ENCODE measurements around the gene SDHA. TPM values are rescaled to one million over a fixed set of nuclear protein-coding genes. Genes with fewer than 3 reads are reported as not detected.
"Not testable (repeated sequence)": the region's sequence is repeated elsewhere in the genome, so short reads cannot be mapped to it uniquely, and the experiment has no call there.

Gene SDHA
- total RNA-seq, 2 experiments from 2014 or later, result 144 to 150 TPM

DNA sequence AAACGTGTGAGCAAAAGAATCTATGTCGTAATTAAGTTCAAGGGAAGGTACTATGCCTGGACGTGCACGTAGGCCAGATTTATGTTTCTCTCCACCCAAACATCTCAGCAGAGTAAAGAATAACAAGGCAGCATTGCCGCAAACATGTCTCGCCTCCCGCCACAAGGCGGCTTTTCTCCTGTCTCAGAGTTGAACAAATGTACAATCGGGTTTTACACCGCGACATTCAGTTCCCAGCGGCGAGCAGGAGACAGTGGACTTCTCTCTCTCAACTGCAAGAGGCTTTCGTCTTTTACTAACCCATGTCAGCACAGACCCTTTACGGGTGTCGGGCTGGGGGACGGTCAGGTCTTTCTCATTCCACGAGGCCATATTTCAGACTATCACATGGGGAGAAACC, 21.1 kb upstream of the SDHA start:
- H3K27me3 Mint-ChIP-seq; H3K36me3 Mint-ChIP-seq (ENCODE audit: low read depth); H3K9me3 Mint-ChIP-seq; H3K4me3 Mint-ChIP-seq; H3K4me1 Mint-ChIP-seq; H3K27ac Mint-ChIP-seq; DNase-seq; CTCF ChIA-PET; POLR2A ChIA-PET: not testable (repeated sequence)

GRCh38 chr5:197892-198489, 20.1 kb upstream of the SDHA start:
- ChIA-PET POLR2A (no interaction called here), CTCF (no interaction called here)
- H3K27ac Mint-ChIP-seq, result no peak overlapping the region
- no peaks in the 10 kb centered on the region for H3K27me3 Mint-ChIP-seq
- H3K9me3 Mint-ChIP-seq, result no peaks in the 10 kb centered on the region
- peaks cover 3% of the 10 kb centered on the region for H3K36me3 Mint-ChIP-seq (ENCODE audit: low read depth)
- no peak for DNase-seq
- no peaks in the 10 kb centered on the region for H3K4me1 Mint-ChIP-seq
- H3K4me3 Mint-ChIP-seq, result no peak overlapping the region

DNA sequence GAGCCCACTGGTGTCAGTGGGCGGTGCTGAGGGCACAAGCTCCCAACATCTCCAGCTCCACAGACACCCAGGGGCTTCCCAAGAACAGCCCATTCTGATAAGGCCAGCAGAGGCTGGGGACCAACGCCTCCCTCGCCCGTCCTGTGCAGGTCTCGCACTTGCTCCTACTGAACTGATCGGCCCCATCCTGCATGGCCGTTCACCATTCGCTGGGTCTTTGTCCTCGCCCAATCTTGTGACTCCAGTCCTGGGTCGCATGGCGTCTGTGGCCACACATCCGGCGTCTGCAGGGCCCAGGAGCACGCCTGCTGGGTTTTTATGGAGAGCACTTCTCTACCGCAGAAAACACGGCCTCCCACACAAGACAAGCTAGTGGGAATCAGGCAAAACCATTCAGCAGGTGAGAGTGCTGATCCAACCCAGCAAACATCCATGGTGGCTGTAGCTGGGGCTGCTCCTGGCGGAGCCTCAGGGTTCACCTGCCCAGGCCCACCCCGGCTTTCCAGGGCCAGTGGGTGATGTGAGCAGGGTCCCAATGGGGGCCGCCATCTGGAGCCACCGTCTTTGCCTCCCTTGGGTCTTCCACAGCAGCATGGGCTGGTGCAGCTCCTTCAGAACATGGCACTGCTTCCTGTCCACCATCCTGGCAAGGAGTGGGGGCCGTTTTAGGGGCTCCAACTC, 19.5 kb upstream of the SDHA start:
- Mint-ChIP-seq H3K4me1 (no peaks in the 10 kb centered on the region), H3K36me3 (ENCODE audit: low read depth) (peaks cover 3% of the 10 kb centered on the region), H3K4me3 (no peak overlapping the region), H3K27ac (no peak overlapping the region), H3K27me3 (no peaks in the 10 kb centered on the region), H3K9me3 (no peaks in the 10 kb centered on the region)
- DNase-seq, result no peak
- POLR2A ChIA-PET, result no interaction called here
- CTCF ChIA-PET, result no interaction called here

- H3K27ac Mint-ChIP-seq, result no peak overlapping the region
- ChIA-PET CTCF (interaction anchor here (1.0 kb wide), 1 partner anchor 11 kb away, joined by 4 read pairs; no protein-coding TSS in a partner anchor), POLR2A (no interaction called here)
- DNase-seq, result no peak
- H3K4me3 Mint-ChIP-seq, result no peak overlapping the region
- no peaks in the 10 kb centered on the region for H3K4me1 Mint-ChIP-seq
- peaks cover 4% of the 10 kb centered on the region for H3K36me3 Mint-ChIP-seq (ENCODE audit: low read depth)
- H3K9me3 Mint-ChIP-seq, result no peaks in the 10 kb centered on the region
- no peaks in the 10 kb centered on the region for H3K27me3 Mint-ChIP-seq
Measured at GRCh38 chr5:199197-199949, 18.7 kb upstream of the SDHA start.

DNA sequence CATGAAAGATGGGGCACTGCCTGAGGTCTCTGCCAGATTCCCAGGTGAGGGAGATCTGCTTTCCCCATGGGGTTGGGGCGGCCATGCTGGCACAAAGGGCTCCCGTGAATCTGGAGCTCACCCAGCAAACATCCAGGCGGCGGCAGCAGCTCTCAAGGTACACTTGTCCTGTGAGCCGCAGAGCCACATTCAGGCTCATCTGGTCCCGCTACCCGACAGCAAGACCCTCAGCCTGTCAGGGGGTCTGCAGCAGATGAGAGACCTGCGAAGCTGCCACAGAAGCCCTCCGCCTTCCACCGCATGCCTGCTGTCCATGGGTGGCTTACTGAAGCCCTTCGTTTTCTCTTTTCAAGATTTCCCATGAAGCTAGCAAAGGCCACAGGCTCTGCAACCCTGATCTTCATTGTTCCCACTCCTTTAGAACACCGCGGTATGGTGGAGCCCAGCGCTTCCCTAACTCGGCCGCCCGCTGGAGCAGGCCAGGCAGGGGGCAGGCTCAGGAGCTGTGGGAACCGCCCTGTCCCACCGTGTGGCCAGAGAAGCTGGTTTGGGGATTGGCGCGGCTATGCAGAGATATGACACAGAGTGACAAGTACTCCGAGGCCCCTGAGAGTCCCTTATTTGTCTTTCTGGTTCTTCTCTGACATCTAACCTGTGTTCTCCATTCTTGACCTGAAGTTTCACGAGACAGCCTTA, 18.0 kb upstream of the SDHA start:
- H3K4me3 Mint-ChIP-seq, result no peak overlapping the region
- no peaks in the 10 kb centered on the region for H3K4me1 Mint-ChIP-seq
- H3K36me3 Mint-ChIP-seq (ENCODE audit: low read depth), result peaks cover 10% of the 10 kb centered on the region
- H3K9me3 Mint-ChIP-seq, result no peaks in the 10 kb centered on the region
- ChIA-PET CTCF (interaction anchor here (1.0 kb wide), 1 partner anchor 12 kb away, joined by 4 read pairs; no protein-coding TSS in a partner anchor), POLR2A (no interaction called here)
- DNase-seq, result no peak
- H3K27me3 Mint-ChIP-seq, result no peaks in the 10 kb centered on the region
- H3K27ac Mint-ChIP-seq, result no peak overlapping the region

DNA sequence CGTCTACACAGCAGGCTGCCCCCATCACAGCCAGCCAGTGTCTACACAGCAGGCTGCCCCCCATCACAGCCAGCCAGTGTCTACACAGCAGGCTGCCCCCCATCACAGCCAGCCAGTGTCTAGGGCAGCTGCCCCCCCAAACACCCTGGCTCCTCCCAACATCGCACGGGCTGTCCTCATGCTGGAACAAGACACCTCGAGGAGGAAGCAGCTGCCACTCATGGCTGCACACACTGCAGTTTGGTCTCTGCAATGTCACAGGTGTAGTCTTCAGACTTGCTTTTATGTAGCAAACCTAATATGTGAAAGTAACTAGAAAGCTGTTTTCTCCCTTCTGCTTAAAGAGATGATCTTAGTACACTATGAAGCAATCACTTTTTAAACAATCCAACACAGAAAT, 17.1 kb upstream of the SDHA start:
- Mint-ChIP-seq H3K4me3 (no peak overlapping the region), H3K4me1 (no peaks in the 10 kb centered on the region), H3K9me3 (no peaks in the 10 kb centered on the region), H3K27ac (no peak overlapping the region), H3K36me3 (ENCODE audit: low read depth) (peaks cover 18% of the 10 kb centered on the region), H3K27me3 (no peaks in the 10 kb centered on the region)
- CTCF ChIA-PET, result interaction anchor here (0.5 kb wide), 1 partner anchor 258 kb away, joined by 4 read pairs; no protein-coding TSS in a partner anchor
- POLR2A ChIA-PET, result no interaction called here
- DNase-seq, result no peak

DNA sequence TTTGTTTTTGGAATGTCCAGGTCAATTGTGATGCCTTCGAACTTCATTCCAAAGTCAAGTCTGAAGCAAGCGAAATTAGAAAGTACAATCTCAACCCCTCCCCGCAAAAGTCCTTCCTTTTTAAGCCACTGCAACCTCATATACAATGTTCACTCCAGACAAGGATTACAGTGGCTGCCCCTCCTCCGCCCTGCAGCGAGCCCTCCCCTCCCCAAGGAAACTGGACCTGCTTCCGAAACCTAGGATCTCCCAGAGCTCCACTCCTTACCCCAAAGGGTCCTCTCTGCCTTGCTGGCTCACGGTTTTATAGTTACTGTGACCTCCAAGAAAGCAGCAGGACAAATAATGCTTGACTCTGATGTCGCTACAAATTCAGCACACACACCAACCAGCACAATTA, 16.4 kb upstream of the SDHA start:
- Mint-ChIP-seq H3K4me1 (no peaks in the 10 kb centered on the region), H3K4me3 (no peak overlapping the region), H3K27ac (no peak overlapping the region), H3K36me3 (ENCODE audit: low read depth) (peaks cover 18% of the 10 kb centered on the region), H3K27me3 (no peaks in the 10 kb centered on the region), H3K9me3 (no peaks in the 10 kb centered on the region)
- ChIA-PET POLR2A (no interaction called here), CTCF (no interaction called here)
- DNase-seq, result no peak

GRCh38 chr5:203246-203930, 14.7 kb upstream of the SDHA start:
- no peak for DNase-seq
- CTCF ChIA-PET, result no interaction called here
- Mint-ChIP-seq H3K27ac (no peak overlapping the region), H3K4me1 (no peaks in the 10 kb centered on the region), H3K27me3 (no peaks in the 10 kb centered on the region), H3K4me3 (no peak overlapping the region), H3K36me3 (ENCODE audit: low read depth) (peaks cover 24% of the 10 kb centered on the region), H3K9me3 (no peaks in the 10 kb centered on the region)
- POLR2A ChIA-PET, result no interaction called here

DNA sequence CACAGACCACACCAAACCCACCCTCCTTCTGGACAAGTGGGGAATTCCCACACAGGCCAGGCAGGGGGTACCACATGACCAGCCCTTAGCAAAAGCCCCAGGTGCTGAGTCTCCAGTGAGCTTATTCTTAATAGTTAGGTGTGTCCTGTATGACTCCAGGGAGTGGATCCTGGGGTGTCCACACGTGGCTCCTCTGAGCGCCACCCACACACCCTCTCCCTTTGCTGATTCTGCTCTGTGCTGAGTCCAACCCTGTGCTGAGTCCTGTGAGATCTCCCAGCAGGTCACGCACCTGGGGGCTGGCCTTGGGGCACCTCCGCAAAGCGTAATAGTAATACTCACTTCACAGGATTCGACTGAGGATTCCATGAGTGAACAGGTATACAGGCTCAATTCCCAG, 14.1 kb upstream of the SDHA start:
- CTCF ChIA-PET, result no interaction called here
- Mint-ChIP-seq H3K9me3 (no peaks in the 10 kb centered on the region), H3K27me3 (no peaks in the 10 kb centered on the region), H3K36me3 (ENCODE audit: low read depth) (peaks cover 24% of the 10 kb centered on the region), H3K4me3 (no peak overlapping the region), H3K4me1 (no peaks in the 10 kb centered on the region), H3K27ac (no peak overlapping the region)
- DNase-seq, result no peak
- POLR2A ChIA-PET, result no interaction called here

DNA sequence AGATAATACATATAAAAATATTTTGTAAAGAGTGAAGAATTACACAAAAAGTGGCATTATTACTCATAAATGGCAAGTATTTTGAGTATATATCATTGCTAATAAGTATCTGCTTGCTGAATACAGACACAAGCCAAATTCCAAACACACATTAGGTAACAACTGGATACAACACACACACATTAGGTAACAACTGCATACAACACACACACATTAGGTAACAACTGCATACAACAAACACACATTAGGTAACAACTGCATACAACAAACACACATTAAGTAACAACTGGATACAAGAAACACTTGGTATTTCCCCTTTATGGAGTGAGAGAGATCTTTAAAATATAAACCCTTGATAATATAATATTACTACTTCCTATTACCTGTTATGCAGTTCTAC, 13.7 kb upstream of the SDHA start:
- H3K4me1 Mint-ChIP-seq, result no peaks in the 10 kb centered on the region
- ChIA-PET POLR2A (no interaction called here), CTCF (no interaction called here)
- H3K27ac Mint-ChIP-seq, result no peak overlapping the region
- H3K4me3 Mint-ChIP-seq, result no peak overlapping the region
- no peak for DNase-seq
- H3K27me3 Mint-ChIP-seq, result no peaks in the 10 kb centered on the region
- H3K36me3 Mint-ChIP-seq (ENCODE audit: low read depth), result peaks cover 24% of the 10 kb centered on the region
- H3K9me3 Mint-ChIP-seq, result no peaks in the 10 kb centered on the region

- ChIA-PET POLR2A (no interaction called here), CTCF (no interaction called here)
- no peaks in the 10 kb centered on the region for H3K9me3 Mint-ChIP-seq
- no peak for DNase-seq
- H3K4me1 Mint-ChIP-seq, result peaks cover under 1% of the 10 kb centered on the region
- no peak overlapping the region for H3K27ac Mint-ChIP-seq
- H3K4me3 Mint-ChIP-seq, result no peak overlapping the region
- H3K27me3 Mint-ChIP-seq, result no peaks in the 10 kb centered on the region
- H3K36me3 Mint-ChIP-seq (ENCODE audit: low read depth), result peaks cover 24% of the 10 kb centered on the region
Measured at GRCh38 chr5:204966-205670, 13.0 kb upstream of the SDHA start.

- peaks cover 5% of the 10 kb centered on the region for H3K4me1 Mint-ChIP-seq
- no peak overlapping the region for H3K27ac Mint-ChIP-seq
- DNase-seq, result no peak
- CTCF ChIA-PET, result no interaction called here
- POLR2A ChIA-PET, result no interaction called here
- no peak overlapping the region for H3K4me3 Mint-ChIP-seq
- H3K9me3 Mint-ChIP-seq, result no peaks in the 10 kb centered on the region
- no peaks in the 10 kb centered on the region for H3K27me3 Mint-ChIP-seq
- peaks cover 28% of the 10 kb centered on the region for H3K36me3 Mint-ChIP-seq (ENCODE audit: low read depth)
Measured at GRCh38 chr5:206406-206805, 11.7 kb upstream of the SDHA start.
